OCI-M2 (cell line): ENCODE data around the gene LST1.

Experiments used
- DNase-seq: peaks from one replicate; lab custom pipeline; 2025; ENCODE audit not compliant: unreplicated experiment; lab: John Stamatoyannopoulos, UW

LST1 gene

GRCh38 chr6:31559958-31560696, 25.9 kb upstream of the LST1 start:
- peak; percentile 57 for DNase-seq

GRCh38 chr6:31560697-31561058, 25.4 kb upstream of the LST1 start:
- no peak for DNase-seq

GRCh38 chr6:31567531-31568370, 18.3 kb upstream of the LST1 start:
- DNase-seq: no peak

GRCh38 chr6:31568537-31568961, 17.5 kb upstream of the LST1 start:
- no peak for DNase-seq

GRCh38 chr6:31569861-31570536, 16.1 kb upstream of the LST1 start:
- DNase-seq: no peak

GRCh38 chr6:31572041-31572911, 13.8 kb upstream of the LST1 start, which contains the start of gene LTA:
TSS of gene LTA (plus strand) at chr6:31572289. CDS start at chr6:31572743, 454 bp downstream.
- DNase-seq: no peak

GRCh38 chr6:31573239-31574105, 12.6 kb upstream of the LST1 start:
- no peak for DNase-seq

GRCh38 chr6:31574106-31575061, 11.7 kb upstream of the LST1 start:
- no peak for DNase-seq

GRCh38 chr6:31575335-31575901, 10.7 kb upstream of the LST1 start, which contains the start of gene TNF:
TSS of gene TNF (plus strand) at chr6:31575565. CDS start at chr6:31575742, 177 bp downstream.
- no peak for DNase-seq

- DNase-seq: no peak
Observed at GRCh38 chr6:31575952-31576685, 10.0 kb upstream of the LST1 start.

GRCh38 chr6:31576897-31577578, 9.0 kb upstream of the LST1 start:
- no peak for DNase-seq

- no peak for DNase-seq
Observed at GRCh38 chr6:31577579-31577966, 8.5 kb upstream of the LST1 start.

- no peak for DNase-seq
Observed at GRCh38 chr6:31578184-31579118, 7.6 kb upstream of the LST1 start.

GRCh38 chr6:31579119-31579505, 7.0 kb upstream of the LST1 start:
- no peak for DNase-seq

GRCh38 chr6:31579546-31580437, 6.3 kb upstream of the LST1 start:
- no peak for DNase-seq
